ENCODE measurements around the gene ZNF121. TPM values are rescaled to one million over a fixed set of nuclear protein-coding genes. Genes with fewer than 3 reads are reported as not detected.
A peak's percentile ranks its signal among the peaks of the same experiment; 100 is the strongest.
"Not testable (repeated sequence)": the region's sequence is repeated elsewhere in the genome, so short reads cannot be mapped to it uniquely, and the experiment has no call there.

Gene ZNF121
- total RNA-seq, 2 experiments from 2014 or later: 50.5 to 74.4 TPM

GRCh38 chr19:9552536-9553274, 31.6 kb downstream of the ZNF121 start:
- intact Hi-C loops (cut with micrococcal nuclease; ENCODE audit: unreplicated experiment): no loop called here
- Histone ChIP-seq H2AFZ (ENCODE audit: low read length) (no peak overlapping the region), H4K20me1 (ENCODE audit: insufficient read depth, low read length) (no peaks in the 10 kb centered on the region), H3K4me3 (ENCODE audit: low read depth, low read length, poor library complexity, severe bottlenecking) (no peak overlapping the region), H3K36me3 (ENCODE audit: insufficient read depth, low read length) (no peaks in the 10 kb centered on the region), H3K27ac (ENCODE audit: low read depth, low read length, poor library complexity, severe bottlenecking) (no peak overlapping the region), H3K79me2 (ENCODE audit: insufficient read depth, low read depth, low read length) (no peaks in the 10 kb centered on the region), H3K9me3 (ENCODE audit: low read length) (no peaks in the 10 kb centered on the region), H3K4me1 (ENCODE audit: insufficient read depth, low read length, poor library complexity, severe bottlenecking) (no peaks in the 10 kb centered on the region), H3K4me2 (ENCODE audit: low read length) (no peak overlapping the region), H3K9me2 (ENCODE audit: insufficient read depth, low read length) (no peaks in the 10 kb centered on the region)
- no TSS peak for BruUV-seq (replicated peaks)
- TF ChIP-seq EZH2phosphoT487 (IDR thresholded peaks at IDR 0.05; ENCODE audit: borderline replicate concordance, low read depth, low read length): no peak
- TF ChIP-seq CTCF (conservative IDR thresholded peaks at IDR 0.05; ENCODE audit: low read length): no peak
- DNase-seq (ENCODE audit: low spot score): no peak
- POLR2A ChIA-PET: interaction anchor here (1.2 kb wide), 1 partner anchor 182 kb away, joined by 4 read pairs; no protein-coding TSS in a partner anchor
- CTCF ChIA-PET (ENCODE audit: unreplicated experiment): no interaction called here

GRCh38 chr19:9547870-9548269, 36.4 kb downstream of the ZNF121 start:
- no peaks in the 10 kb centered on the region for H3K79me2 ChIP-seq (ENCODE audit: insufficient read depth, low read depth, low read length)
- no TSS peak for BruUV-seq (replicated peaks)
- intact Hi-C loops (cut with micrococcal nuclease; ENCODE audit: unreplicated experiment): no loop called here
- H3K4me3 ChIP-seq (ENCODE audit: low read depth, low read length, poor library complexity, severe bottlenecking): no peak overlapping the region
- no peak overlapping the region for H3K27ac ChIP-seq (ENCODE audit: low read depth, low read length, poor library complexity, severe bottlenecking)
- TF ChIP-seq EZH2phosphoT487 (IDR thresholded peaks at IDR 0.05; ENCODE audit: borderline replicate concordance, low read depth, low read length) (no peak), CTCF (conservative IDR thresholded peaks at IDR 0.05; ENCODE audit: low read length) (no peak)
- H3K9me3 ChIP-seq (ENCODE audit: low read length): no peaks in the 10 kb centered on the region
- ChIA-PET CTCF (ENCODE audit: unreplicated experiment) (no interaction called here), POLR2A (interaction anchor here (0.5 kb wide), 1 partner anchor 32 kb away, joined by 3 read pairs; no protein-coding TSS in a partner anchor)
- H2AFZ ChIP-seq (ENCODE audit: low read length): no peak overlapping the region
- H3K36me3 ChIP-seq (ENCODE audit: insufficient read depth, low read length): no peaks in the 10 kb centered on the region
- no peaks in the 10 kb centered on the region for H3K4me1 ChIP-seq (ENCODE audit: insufficient read depth, low read length, poor library complexity, severe bottlenecking)
- DNase-seq (ENCODE audit: low spot score): no peak
- no peaks in the 10 kb centered on the region for H4K20me1 ChIP-seq (ENCODE audit: insufficient read depth, low read length)
- no peak overlapping the region for H3K4me2 ChIP-seq (ENCODE audit: low read length)
- no peaks in the 10 kb centered on the region for H3K9me2 ChIP-seq (ENCODE audit: insufficient read depth, low read length)

- BruUV-seq (replicated peaks); DNase-seq (ENCODE audit: low spot score); POLR2A ChIA-PET; CTCF ChIA-PET (ENCODE audit: unreplicated experiment); intact Hi-C loops (cut with micrococcal nuclease; ENCODE audit: unreplicated experiment); H4K20me1 ChIP-seq (ENCODE audit: insufficient read depth, low read length); H3K4me3 ChIP-seq (ENCODE audit: low read depth, low read length, poor library complexity, severe bottlenecking); H3K4me1 ChIP-seq (ENCODE audit: insufficient read depth, low read length, poor library complexity, severe bottlenecking); H3K27ac ChIP-seq (ENCODE audit: low read depth, low read length, poor library complexity, severe bottlenecking); H3K36me3 ChIP-seq (ENCODE audit: insufficient read depth, low read length); H2AFZ ChIP-seq (ENCODE audit: low read length); H3K9me2 ChIP-seq (ENCODE audit: insufficient read depth, low read length); H3K9me3 ChIP-seq (ENCODE audit: low read length); H3K4me2 ChIP-seq (ENCODE audit: low read length): not testable (repeated sequence)
- H3K79me2 ChIP-seq (ENCODE audit: insufficient read depth, low read depth, low read length): peaks cover 15% of the 10 kb centered on the region; the same call in 1 of the 2 replicates
Observed at GRCh38 chr19:9541281-9541680, 43.0 kb downstream of the ZNF121 start.

- H2AFZ ChIP-seq (ENCODE audit: low read length); H3K9me3 ChIP-seq (ENCODE audit: low read length); DNase-seq (ENCODE audit: low spot score); H3K4me3 ChIP-seq (ENCODE audit: low read depth, low read length, poor library complexity, severe bottlenecking); intact Hi-C loops (cut with micrococcal nuclease; ENCODE audit: unreplicated experiment); H3K9me2 ChIP-seq (ENCODE audit: insufficient read depth, low read length); BruUV-seq (replicated peaks); H3K4me1 ChIP-seq (ENCODE audit: insufficient read depth, low read length, poor library complexity, severe bottlenecking); H4K20me1 ChIP-seq (ENCODE audit: insufficient read depth, low read length); H3K27ac ChIP-seq (ENCODE audit: low read depth, low read length, poor library complexity, severe bottlenecking); POLR2A ChIA-PET; H3K4me2 ChIP-seq (ENCODE audit: low read length); CTCF ChIA-PET (ENCODE audit: unreplicated experiment): not testable (repeated sequence)
- peaks cover 13% of the 10 kb centered on the region for H3K36me3 ChIP-seq (ENCODE audit: insufficient read depth, low read length)
- H3K79me2 ChIP-seq (ENCODE audit: insufficient read depth, low read depth, low read length): peaks cover 15% of the 10 kb centered on the region; the same call in 1 of the 2 replicates
Observed at GRCh38 chr19:9539921-9540320, 44.4 kb downstream of the ZNF121 start.

GRCh38 chr19:9539201-9539600, 45.1 kb downstream of the ZNF121 start:
- Histone ChIP-seq H3K4me3 (ENCODE audit: low read depth, low read length, poor library complexity, severe bottlenecking) (peak overlapping the region; percentile 84), H3K4me2 (ENCODE audit: low read length) (peak overlapping the region; percentile 60; the same call in 1 of the 2 replicates), H3K79me2 (ENCODE audit: insufficient read depth, low read depth, low read length) (peaks cover 15% of the 10 kb centered on the region; the same call in 1 of the 2 replicates), H3K36me3 (ENCODE audit: insufficient read depth, low read length) (peaks cover 20% of the 10 kb centered on the region), H2AFZ (ENCODE audit: low read length) (peak overlapping the region; percentile 79; the same call in 1 of the 2 replicates)
- H3K9me2 ChIP-seq (ENCODE audit: insufficient read depth, low read length); POLR2A ChIA-PET; DNase-seq (ENCODE audit: low spot score); H3K27ac ChIP-seq (ENCODE audit: low read depth, low read length, poor library complexity, severe bottlenecking); H4K20me1 ChIP-seq (ENCODE audit: insufficient read depth, low read length); H3K9me3 ChIP-seq (ENCODE audit: low read length); H3K4me1 ChIP-seq (ENCODE audit: insufficient read depth, low read length, poor library complexity, severe bottlenecking); CTCF ChIA-PET (ENCODE audit: unreplicated experiment); intact Hi-C loops (cut with micrococcal nuclease; ENCODE audit: unreplicated experiment): not testable (repeated sequence)
- TSS peak; percentile 81 for BruUV-seq (replicated peaks)
